Measurements from ENCODE around the gene ANKS6.

Gene ANKS6

DNA sequence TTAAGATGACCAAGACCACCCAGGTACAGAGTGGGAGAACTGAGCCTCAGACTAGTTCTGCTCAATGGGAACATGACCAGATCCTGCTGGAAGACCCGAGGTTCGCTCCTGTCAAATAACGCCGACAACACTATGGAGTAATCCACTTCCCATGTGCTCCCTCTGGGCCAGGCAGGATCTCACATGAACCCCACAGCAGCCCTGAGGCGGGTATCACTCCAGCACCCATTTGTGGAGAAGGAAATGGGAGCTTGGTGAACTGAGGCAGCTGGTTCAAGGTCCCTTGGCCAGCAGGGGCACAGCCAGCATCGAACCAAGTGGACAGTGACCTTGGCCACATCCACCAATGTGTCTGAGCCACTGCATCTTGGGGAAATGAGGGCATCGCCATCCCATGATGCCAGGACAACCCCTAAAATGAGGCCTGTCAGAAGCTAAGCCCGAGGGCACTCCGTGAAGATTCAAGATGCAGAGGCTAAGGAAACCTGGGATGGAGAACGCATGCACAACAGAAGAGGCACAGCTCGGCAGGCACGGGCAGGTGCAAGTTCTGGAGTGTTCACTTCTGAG lies 8.5 kb downstream of the ANKS6 start:
- H3K4me3 ChIP-seq (ENCODE audit: control insufficient read depth, low read depth, low read length), result no peak overlapping the region
- DNase-seq (ENCODE audit: low read depth), result no peak
- TF ChIP-seq, protein P1, sequence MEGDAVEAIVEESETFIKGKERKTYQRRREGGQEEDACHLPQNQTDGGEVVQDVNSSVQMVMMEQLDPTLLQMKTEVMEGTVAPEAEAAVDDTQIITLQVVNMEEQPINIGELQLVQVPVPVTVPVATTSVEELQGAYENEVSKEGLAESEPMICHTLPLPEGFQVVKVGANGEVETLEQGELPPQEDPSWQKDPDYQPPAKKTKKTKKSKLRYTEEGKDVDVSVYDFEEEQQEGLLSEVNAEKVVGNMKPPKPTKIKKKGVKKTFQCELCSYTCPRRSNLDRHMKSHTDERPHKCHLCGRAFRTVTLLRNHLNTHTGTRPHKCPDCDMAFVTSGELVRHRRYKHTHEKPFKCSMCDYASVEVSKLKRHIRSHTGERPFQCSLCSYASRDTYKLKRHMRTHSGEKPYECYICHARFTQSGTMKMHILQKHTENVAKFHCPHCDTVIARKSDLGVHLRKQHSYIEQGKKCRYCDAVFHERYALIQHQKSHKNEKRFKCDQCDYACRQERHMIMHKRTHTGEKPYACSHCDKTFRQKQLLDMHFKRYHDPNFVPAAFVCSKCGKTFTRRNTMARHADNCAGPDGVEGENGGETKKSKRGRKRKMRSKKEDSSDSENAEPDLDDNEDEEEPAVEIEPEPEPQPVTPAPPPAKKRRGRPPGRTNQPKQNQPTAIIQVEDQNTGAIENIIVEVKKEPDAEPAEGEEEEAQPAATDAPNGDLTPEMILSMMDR (conservative IDR thresholded peaks at IDR 0.05; ENCODE audit: control insufficient read depth, insufficient read depth, low read depth, low read length), result no peak

GRCh38 chr9:98786750-98787510 lies 9.4 kb downstream of the ANKS6 start:
- TF ChIP-seq, protein P1 (conservative IDR thresholded peaks at IDR 0.05; ENCODE audit: control insufficient read depth, insufficient read depth, low read depth, low read length), result no peak
- no peak for DNase-seq (ENCODE audit: low read depth)

GRCh38 chr9:98784831-98785806 lies 11.2 kb downstream of the ANKS6 start:
- TF ChIP-seq, protein P1 (conservative IDR thresholded peaks at IDR 0.05; ENCODE audit: control insufficient read depth, insufficient read depth, low read depth, low read length), result no peak
- DNase-seq (ENCODE audit: low read depth), result no peak
- H3K4me3 ChIP-seq (ENCODE audit: control insufficient read depth, low read depth, low read length), result no peak overlapping the region

More at GRCh38 chr9:98786750-98787510, 9.4 kb downstream of the ANKS6 start:
- H3K4me3 ChIP-seq (ENCODE audit: control insufficient read depth, low read depth, low read length), result no peak overlapping the region

DNA sequence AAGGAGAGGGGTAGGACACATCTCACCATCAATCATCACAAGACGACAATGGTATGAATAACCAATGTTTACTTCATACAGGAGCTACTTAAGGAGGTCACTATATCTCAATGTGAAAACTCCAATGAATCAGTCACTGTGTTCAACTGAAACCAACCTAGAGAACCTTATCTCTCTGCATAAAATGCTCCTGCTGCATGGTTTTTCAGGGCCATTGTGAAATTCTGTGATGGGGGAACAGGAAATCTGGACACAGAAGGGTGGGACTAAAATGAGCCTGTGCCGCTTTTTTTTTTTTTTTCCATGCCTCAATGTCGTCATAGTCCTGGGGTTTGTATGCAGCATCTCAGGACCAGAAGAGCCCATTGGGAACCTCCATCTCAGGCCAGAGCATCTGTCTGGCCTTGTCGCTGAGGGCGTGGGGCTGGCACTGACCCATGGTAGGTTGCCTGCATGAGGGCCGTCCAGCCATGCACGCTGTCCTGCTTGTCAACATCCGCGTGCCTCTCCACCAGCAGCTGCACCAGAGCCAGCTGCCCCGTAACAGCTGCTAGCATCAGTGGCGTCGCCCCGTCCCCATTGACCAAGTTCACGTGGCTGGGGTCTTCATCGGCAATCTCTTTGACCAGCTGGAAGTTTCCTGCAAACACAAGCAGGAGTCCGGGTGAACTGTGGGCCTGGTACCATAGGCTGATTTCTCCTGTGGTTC lies 12.7 kb downstream of the ANKS6 start:
- no peak overlapping the region for H3K4me3 ChIP-seq (ENCODE audit: control insufficient read depth, low read depth, low read length)
- no peak for DNase-seq (ENCODE audit: low read depth)
- TF ChIP-seq, protein P1 (conservative IDR thresholded peaks at IDR 0.05; ENCODE audit: control insufficient read depth, insufficient read depth, low read depth, low read length), result no peak

DNA sequence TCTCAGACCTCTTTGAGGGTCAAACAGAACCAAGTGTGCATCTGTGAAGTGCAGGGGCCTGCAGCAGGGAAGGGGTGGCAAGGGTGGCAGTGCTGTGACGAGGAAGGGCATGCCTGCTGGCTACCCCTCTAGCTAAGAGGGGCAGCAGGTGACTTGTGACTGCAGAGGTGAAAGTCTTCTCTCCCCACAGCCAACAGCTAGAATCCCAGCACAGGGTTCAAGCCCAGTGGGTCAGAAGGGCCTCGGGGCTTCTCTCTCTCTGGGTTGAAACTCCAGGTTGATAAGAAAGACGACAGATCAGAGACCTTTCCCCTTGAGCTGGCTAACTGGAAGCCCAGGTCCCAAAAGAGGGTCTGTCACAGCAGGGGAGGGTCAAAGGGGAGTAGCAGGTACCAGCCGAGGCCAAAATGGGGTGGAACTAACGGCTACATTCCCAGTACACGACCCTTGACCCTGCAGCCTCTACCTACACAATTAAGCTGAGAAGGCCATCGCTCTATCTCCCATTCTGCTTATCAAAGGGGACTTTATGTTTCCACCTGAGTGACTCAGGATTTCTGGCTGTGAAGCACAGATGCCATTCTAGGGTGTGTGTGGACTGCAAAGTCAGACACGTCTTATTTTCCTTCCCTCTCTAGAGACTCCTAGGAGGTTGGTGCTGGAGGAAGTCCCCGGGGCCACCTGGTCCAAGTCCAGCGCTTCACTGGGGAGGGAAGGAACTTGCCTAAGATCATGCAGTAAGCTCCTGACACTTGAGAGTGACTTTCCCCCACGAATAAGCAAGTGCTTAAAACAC lies 14.6 kb downstream of the ANKS6 start:
- no peak overlapping the region for H3K4me3 ChIP-seq (ENCODE audit: control insufficient read depth, low read depth, low read length)
- DNase-seq (ENCODE audit: low read depth), result no peak
- TF ChIP-seq, protein P1 (conservative IDR thresholded peaks at IDR 0.05; ENCODE audit: control insufficient read depth, insufficient read depth, low read depth, low read length), result no peak
